GM12878 (cell line): Measurements from ENCODE around the gene RARB. TPM values are rescaled to one million over a fixed set of nuclear protein-coding genes. Genes with fewer than 3 reads are reported as not detected.
A peak's percentile ranks its signal among the peaks of the same experiment; 100 is the strongest.

ENCODE experiments used
- ATAC-seq: fragments of 200-7000 bp; cut with Tn5 transposase; 3 replicates; pipeline ENCODE4 v1.9.1; 2020; ENCODE audit warnings: mild to moderate bottlenecking, moderate library complexity
- BruUV-seq: library from RNA; stranded (reverse); fragments of 400-500 nt; replicated peaks from 2 replicates; lab custom pipeline; 2021; lab: Mats Ljungman, UMichigan
- CTCF ChIA-PET: fragments of 300-600 bp; sonication (Branson Sonifier 250); formaldehyde crosslinking; extraction: SDS; loops from one replicate; lab custom pipeline; 2021; ENCODE audit warnings: inconsistent platforms; lab: Yijun Ruan, JAX
- POLR2A ChIA-PET: fragments of 350-600 bp; formaldehyde crosslinking; extraction: SDS; loops from one replicate; lab custom pipeline; 2021; ENCODE audit warnings: inconsistent platforms; lab: Charles Lee
- RAD21 ChIA-PET: fragments of 300-600 bp; sonication (Branson Sonifier 250); formaldehyde crosslinking; loops from one replicate; lab custom pipeline; 2023; ENCODE audit warnings: antibody characterized with exemption; ENCODE audit not compliant: unreplicated experiment; lab: Charles Lee
- SMC1A ChIA-PET: fragments of 300-600 bp; sonication (Branson Sonifier 250); formaldehyde crosslinking; loops from one replicate; lab custom pipeline; 2023; ENCODE audit not compliant: unreplicated experiment, uncharacterized antibody; lab: Charles Lee
- DNase-seq: peaks from one replicate; pipeline ENCODE4 v3.0.0-alpha.2; 2011; ENCODE audit warnings: low read depth, low spot score
- FAIRE-seq: peaks from 3 replicates; lab custom pipeline; 2011; peaks lifted over from hg19 to GRCh38; lab: Jason Lieb, UNC
- H2AFZ ChIP-seq: 2 replicates; pipeline ENCODE4 v1.6.0; 2011; ENCODE audit warnings: low read depth, low read length, control low read depth; ENCODE audit not compliant: control insufficient read depth
- H3K27ac ChIP-seq: 2 replicates; pipeline ENCODE4 v1.5.1; 2011; ENCODE audit warnings: control low read depth; ENCODE audit not compliant: control insufficient read depth, insufficient read depth
- H3K27me3 ChIP-seq, 2 experiments: replicated peaks in 1 of 2; 2 replicates each; pipeline versions ENCODE4 v1.6.0 to v1.6.1; 2011; ENCODE audit warnings: low read length in 1 of 2; ENCODE audit not compliant: control insufficient read depth in 2 of 2, insufficient read depth in 2 of 2
- H3K36me3 ChIP-seq, 2 experiments: 2 replicates each; pipeline ENCODE4 v1.5.1; 2011; ENCODE audit warnings: low read length in 1 of 2; ENCODE audit not compliant: control insufficient read depth in 2 of 2, insufficient read depth in 2 of 2
- H3K4me1 ChIP-seq: 2 replicates; pipeline ENCODE4 v1.6.1; 2011; ENCODE audit warnings: mild to moderate bottlenecking, low read length, moderate library complexity, mixed read lengths; ENCODE audit not compliant: control insufficient read depth, insufficient read depth
- H3K4me2 ChIP-seq: 2 replicates; pipeline ENCODE4 v1.6.0; 2011; ENCODE audit warnings: control low read depth; ENCODE audit not compliant: control insufficient read depth, insufficient read depth
- H3K4me3 ChIP-seq: fragments of 200-600 bp; sonication (generic); 2 replicates; pipeline ENCODE4 v1.5.1; 2016
- H3K79me2 ChIP-seq: 2 replicates; pipeline ENCODE4 v1.6.0; 2011; ENCODE audit warnings: low read length; ENCODE audit not compliant: control insufficient read depth, insufficient read depth
- H3K9ac ChIP-seq: 2 replicates; pipeline ENCODE4 v1.8.0; 2011; ENCODE audit warnings: low read length, control low read depth, mixed read lengths; ENCODE audit not compliant: control insufficient read depth, insufficient read depth
- H3K9me3 ChIP-seq: replicated peaks from 3 replicates; pipeline ENCODE4 v1.5.1; 2011; ENCODE audit warnings: mild to moderate bottlenecking, low read length; ENCODE audit not compliant: control insufficient read depth, insufficient read depth
- H4K20me1 ChIP-seq: 2 replicates; pipeline ENCODE4 v1.6.0; 2011; ENCODE audit not compliant: control insufficient read depth, insufficient read depth
- ASH2L ChIP-seq: fragments of 300-600, 200-600 bp; sonication (generic); IDR thresholded peaks from 2 replicates; pipeline ENCODE4 v1.6.1; 2017; ENCODE audit warnings: low read depth, mild to moderate bottlenecking, borderline replicate concordance
- CHD2 ChIP-seq: IDR thresholded peaks from 2 replicates; pipeline ENCODE4 v1.6.1; 2011; ENCODE audit warnings: low read depth, low read length, improper control_type of control experiment, borderline replicate concordance
- MTA3 ChIP-seq: IDR thresholded peaks from 2 replicates; pipeline ENCODE4 v1.6.1; 2012; ENCODE audit warnings: low read length, inconsistent platforms, borderline replicate concordance
- MXI1 ChIP-seq: fragments of 150-350 bp; IDR thresholded peaks from 2 replicates; pipeline ENCODE4 v1.6.1; 2011; ENCODE audit warnings: low read depth, mild to moderate bottlenecking, inconsistent platforms, low read length, improper control_type of control experiment
- NFIC ChIP-seq: IDR thresholded peaks from 2 replicates; pipeline ENCODE4 v1.6.1; 2012; ENCODE audit warnings: low read depth, mild to moderate bottlenecking, inconsistent platforms, low read length, moderate library complexity
- NFYA ChIP-seq: IDR thresholded peaks from 2 replicates; pipeline ENCODE4 v1.6.1; 2011; ENCODE audit warnings: low read depth, mild to moderate bottlenecking, low read length, improper control_type of control experiment, borderline replicate concordance
- NR2F1 ChIP-seq: fragments of 450-650 bp; conservative IDR thresholded peaks from 2 replicates; pipeline ENCODE4 v1.6.1; 2017; ENCODE audit warnings: mild to moderate bottlenecking
- POLR2A ChIP-seq: IDR thresholded peaks from 2 replicates; pipeline ENCODE4 v1.6.1; 2011; ENCODE audit warnings: low read depth, mild to moderate bottlenecking, low read length
- SMAD5 ChIP-seq: IDR thresholded peaks from 2 replicates; pipeline ENCODE4 v1.6.1; 2016; ENCODE audit warnings: antibody characterized with exemption, low read depth
- SUZ12 ChIP-seq: fragments of 200-600 bp; sonication (generic); IDR thresholded peaks from one replicate; pipeline ENCODE4 v1.6.1; 2018; ENCODE audit warnings: antibody characterized with exemption, mild to moderate bottlenecking; ENCODE audit not compliant: unreplicated experiment
- ZNF384 ChIP-seq: IDR thresholded peaks from 2 replicates; pipeline ENCODE4 v1.6.1; 2012; ENCODE audit warnings: low read depth, mild to moderate bottlenecking, low read length, improper control_type of control experiment, borderline replicate concordance
- ZZZ3 ChIP-seq: IDR thresholded peaks from 2 replicates; pipeline ENCODE4 v1.6.1; 2011; ENCODE audit warnings: low read depth; ENCODE audit not compliant: control insufficient read depth, insufficient read length
- WGBS: methylation state at CpG from one replicate; pipeline ENCODE4 v1.1.6; 2016; ENCODE audit warnings: low lambda C conversion rate; ENCODE audit not compliant: insufficient replicate concordance, insufficient coverage; ENCODE audit errors: missing lambda C conversion rate; 5-methylcytosine and 5-hydroxymethylcytosine counted together
- in situ Hi-C: fragments of 300-500 bp; cut with MboI; formaldehyde crosslinking; loops from 9 replicates; pipeline ENCODE4 v1.14.3; 2018; ENCODE audit warnings: mixed read lengths
- intact Hi-C: fragments of 100-400 bp; cut with micrococcal nuclease; formaldehyde crosslinking; loops from one replicate; pipeline ENCODE4 v1.14.2; 2022; ENCODE audit not compliant: unreplicated experiment
- polyA plus RNA-seq, 11 experiments: library from polyadenylated mRNA; depleted of rRNA in 4 of 11; unstranded in 6 of 11; stranded (reverse) in 5 of 11; fragments of >200 nt; fragmentation: Nextera tagmentation in 4 of 11; fragmentation: Illumina TruSeq in 1 of 11; extraction: Ambion mirVana in 4 of 11; extraction: Trizol in 1 of 11; gene quantifications; 1 replicate in 1 of 11; 2 replicates in 10 of 11; pipeline versions ENCODE4 v1.2.1 to v1.2.3, GENCODE V29; 2011 to 2016; ENCODE audit warnings: inconsistent platforms in 2 of 11, missing spikeins in 2 of 11, low read depth in 1 of 11
- total RNA-seq, 4 experiments: library from RNA; depleted of rRNA in 3 of 4; stranded (reverse); fragments of >200 nt in 3 of 4; fragmentation: Illumina TruSeq in 1 of 4; extraction: Trizol in 1 of 4; gene quantifications; 2 replicates each; pipeline versions ENCODE4 v1.2.1 to v1.2.3, GENCODE V29; 2013 to 2021
- TF ChIP-seq, protein P1 (sequence below): IDR thresholded peaks from 2 replicates; pipeline ENCODE4 v1.6.1; 2011; ENCODE audit warnings: low read depth, mild to moderate bottlenecking, low read length, moderate library complexity, borderline replicate concordance; ENCODE audit errors: extremely low read depth
- TF ChIP-seq, protein P2 (sequence below), 3 experiments: IDR thresholded peaks in 2 of 3; conservative IDR thresholded peaks in 1 of 3; 2 replicates each; pipeline ENCODE4 v1.5.1; 2011; ENCODE audit warnings: low read depth in 3 of 3, low read length in 3 of 3, mild to moderate bottlenecking in 3 of 3, control low read depth in 2 of 3, moderate library complexity in 2 of 3, inconsistent platforms in 1 of 3, mixed read lengths in 1 of 3; ENCODE audit not compliant: control insufficient read depth in 2 of 3, insufficient read depth in 1 of 3; ENCODE audit errors: extremely low read depth in 1 of 3

RARB gene
- total and polyA plus RNA-seq, 10 of the 15 experiments (the other 5 are each of a cell fraction or from before 2014, with no cell fraction given): 0.05 to 0.06 TPM; not detected in 8

GRCh38 chr3:25597535-25598101 is 169.6 kb downstream of the RARB start:
- POLR2A ChIA-PET: no interaction called here
- in situ Hi-C loops: loop anchor here (10.0 kb wide), 1 partner anchor 823 kb away; no protein-coding TSS in a partner anchor
- RAD21 ChIA-PET: no interaction called here

GRCh38 chr3:25603703-25604102 is 175.6 kb downstream of the RARB start:
- no peaks in the 10 kb centered on the region for H3K4me1 ChIP-seq
- H2AFZ ChIP-seq: no peak overlapping the region
- in situ Hi-C loops: no loop called here
- H3K9ac ChIP-seq: no peak overlapping the region
- FAIRE-seq (no peak), DNase-seq (no peak), ATAC-seq (no peak)
- ChIA-PET RAD21 (interaction anchor here (1.7 kb wide), 1 partner anchor 45 kb away, joined by 6 read pairs; no protein-coding TSS in a partner anchor), SMC1A (interaction anchor here (1.0 to 2.6 kb wide), 3 partner anchors 8 to 30 kb away, joined by 3 to 7 read pairs (median 4); no protein-coding TSS in a partner anchor), CTCF (interaction anchor here (1.7 to 2.2 kb wide), 3 partner anchors 8 to 13 kb away, joined by 5 to 10 read pairs (median 7); no protein-coding TSS in a partner anchor), POLR2A (no interaction called here)
- H3K27me3 ChIP-seq: no peaks in the 10 kb centered on the region
- TSS peak; percentile 25 for BruUV-seq
- H4K20me1 ChIP-seq: no peaks in the 10 kb centered on the region
- no peak overlapping the region for H3K4me3 ChIP-seq
- H3K9me3 ChIP-seq: no peaks in the 10 kb centered on the region
- H3K4me2 ChIP-seq: no peak overlapping the region
- 100% methylated on average over 1 of the region's 1 CpG for WGBS
- no peak overlapping the region for H3K27ac ChIP-seq
- H3K36me3 ChIP-seq: peaks cover 0 to 11% of the 10 kb centered on the region in 2 experiments; a peak in 3 of 4 replicates
- no peaks in the 10 kb centered on the region for H3K79me2 ChIP-seq
- intact Hi-C loops: no loop called here
- no peak for TF ChIP-seq SUZ12
- TF ChIP-seq POLR2A: no peak
- TF ChIP-seq MTA3: no peak
- no peak for TF ChIP-seq CHD2
- TF ChIP-seq SMAD5: no peak
- TF ChIP-seq, protein P1, sequence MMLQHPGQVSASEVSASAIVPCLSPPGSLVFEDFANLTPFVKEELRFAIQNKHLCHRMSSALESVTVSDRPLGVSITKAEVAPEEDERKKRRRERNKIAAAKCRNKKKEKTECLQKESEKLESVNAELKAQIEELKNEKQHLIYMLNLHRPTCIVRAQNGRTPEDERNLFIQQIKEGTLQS: no peak
- no peak for TF ChIP-seq NFYA
- TF ChIP-seq ASH2L: no peak
- TF ChIP-seq NR2F1: no peak
- TF ChIP-seq, protein P2, sequence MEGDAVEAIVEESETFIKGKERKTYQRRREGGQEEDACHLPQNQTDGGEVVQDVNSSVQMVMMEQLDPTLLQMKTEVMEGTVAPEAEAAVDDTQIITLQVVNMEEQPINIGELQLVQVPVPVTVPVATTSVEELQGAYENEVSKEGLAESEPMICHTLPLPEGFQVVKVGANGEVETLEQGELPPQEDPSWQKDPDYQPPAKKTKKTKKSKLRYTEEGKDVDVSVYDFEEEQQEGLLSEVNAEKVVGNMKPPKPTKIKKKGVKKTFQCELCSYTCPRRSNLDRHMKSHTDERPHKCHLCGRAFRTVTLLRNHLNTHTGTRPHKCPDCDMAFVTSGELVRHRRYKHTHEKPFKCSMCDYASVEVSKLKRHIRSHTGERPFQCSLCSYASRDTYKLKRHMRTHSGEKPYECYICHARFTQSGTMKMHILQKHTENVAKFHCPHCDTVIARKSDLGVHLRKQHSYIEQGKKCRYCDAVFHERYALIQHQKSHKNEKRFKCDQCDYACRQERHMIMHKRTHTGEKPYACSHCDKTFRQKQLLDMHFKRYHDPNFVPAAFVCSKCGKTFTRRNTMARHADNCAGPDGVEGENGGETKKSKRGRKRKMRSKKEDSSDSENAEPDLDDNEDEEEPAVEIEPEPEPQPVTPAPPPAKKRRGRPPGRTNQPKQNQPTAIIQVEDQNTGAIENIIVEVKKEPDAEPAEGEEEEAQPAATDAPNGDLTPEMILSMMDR (IDR thresholded peaks at IDR 0.05 in 2 of 3, conservative IDR thresholded peaks at IDR 0.05 in 1 of 3; ENCODE audit: control insufficient read depth in 2 of 3, extremely low read depth in 1 of 3, insufficient read depth in 1 of 3, low read depth in 3 of 3, low read length in 3 of 3): no peak
- no peak for TF ChIP-seq ZZZ3
- TF ChIP-seq NFIC: no peak

More at GRCh38 chr3:25597535-25598101, 169.6 kb downstream of the RARB start:
- H3K4me2 ChIP-seq: no peak overlapping the region
- DNase-seq (no peak), FAIRE-seq (no peak), ATAC-seq (0 out of 3 replicates have a peak, but pooled peaks have one; percentile 23)
- no peaks in the 10 kb centered on the region for H3K4me1 ChIP-seq
- no peak overlapping the region for H3K9ac ChIP-seq
- H4K20me1 ChIP-seq: no peaks in the 10 kb centered on the region
- H3K27me3 ChIP-seq: no peaks in the 10 kb centered on the region
- WGBS: 100% methylated on average over 1 of the region's 1 CpG
- ChIA-PET CTCF (interaction anchor here (2.3 kb wide), 1 partner anchor 11 kb away, joined by 6 read pairs; no protein-coding TSS in a partner anchor), SMC1A (no interaction called here)
- H3K36me3 ChIP-seq: peaks cover 0 to 8% of the 10 kb centered on the region in 2 experiments; a peak in 3 of 4 replicates
- H3K4me3 ChIP-seq: no peak overlapping the region
- no TSS peak for BruUV-seq
- H2AFZ ChIP-seq: no peak overlapping the region
- TF ChIP-seq ZNF384 (0 out of 2 replicates have a peak, but pooled peaks have one; percentile 10), MXI1 (no peak)
- no peak overlapping the region for H3K27ac ChIP-seq
- H3K79me2 ChIP-seq: no peaks in the 10 kb centered on the region
- intact Hi-C loops: loop anchor here (10.0 kb wide), 1 partner anchor 913 kb away; no protein-coding TSS in a partner anchor
- no peaks in the 10 kb centered on the region for H3K9me3 ChIP-seq
